HFFc6 (cell line): ENCODE results near the gene SF3B3. TPM values are rescaled to one million over a fixed set of nuclear protein-coding genes. Genes with fewer than 3 reads are reported as not detected.
A peak's percentile ranks its signal among the peaks of the same experiment; 100 is the strongest.

Experiments used
- DNase-seq: peaks from one replicate; pipeline ENCODE4 v3.0.0-alpha.2; 2018
- H3K27ac Mint-ChIP-seq: 2 replicates; pipeline ENCODE4 v1.8.0; 2020; ENCODE audit warnings: mild to moderate bottlenecking, mixed read lengths
- H3K27me3 Mint-ChIP-seq: 2 replicates; pipeline ENCODE4 v1.8.0; 2021; ENCODE audit warnings: mild to moderate bottlenecking, moderate library complexity, mixed read lengths; ENCODE audit not compliant: insufficient read depth
- H3K36me3 Mint-ChIP-seq: 2 replicates; pipeline ENCODE4 v1.8.0; 2021; ENCODE audit warnings: low read depth, mixed read lengths
- H3K4me1 Mint-ChIP-seq: 2 replicates; pipeline ENCODE4 v1.8.0; 2020; ENCODE audit warnings: low read depth, mixed read lengths
- H3K4me3 Mint-ChIP-seq: 2 replicates; pipeline ENCODE4 v1.8.0; 2020; ENCODE audit warnings: mild to moderate bottlenecking, moderate library complexity, mixed read lengths
- H3K9me3 Mint-ChIP-seq: 2 replicates; pipeline ENCODE4 v1.8.0; 2020; ENCODE audit warnings: mild to moderate bottlenecking, mixed read lengths
- total RNA-seq, 6 experiments: library from RNA; stranded (reverse); fragmentation: NEBNext Ultra II Directional; extraction: Animal tissue kit (Norgen Biotek cat#: 25700); gene quantifications; 2 replicates in 1 of 6; 3 replicates in 5 of 6; pipeline ENCODE4 v1.2.3, GENCODE V29; 2021
- TF ChIP-seq, protein P1 (sequence below): fragments of 200-600 bp; sonication (generic); IDR thresholded peaks from 2 replicates; pipeline ENCODE4 v1.5.0; 2021; ENCODE audit warnings: antibody characterized with exemption, mild to moderate bottlenecking

SF3B3 gene
- total RNA-seq, 6 experiments from 2014 or later: 289 to 358 (median 312) TPM

DNA sequence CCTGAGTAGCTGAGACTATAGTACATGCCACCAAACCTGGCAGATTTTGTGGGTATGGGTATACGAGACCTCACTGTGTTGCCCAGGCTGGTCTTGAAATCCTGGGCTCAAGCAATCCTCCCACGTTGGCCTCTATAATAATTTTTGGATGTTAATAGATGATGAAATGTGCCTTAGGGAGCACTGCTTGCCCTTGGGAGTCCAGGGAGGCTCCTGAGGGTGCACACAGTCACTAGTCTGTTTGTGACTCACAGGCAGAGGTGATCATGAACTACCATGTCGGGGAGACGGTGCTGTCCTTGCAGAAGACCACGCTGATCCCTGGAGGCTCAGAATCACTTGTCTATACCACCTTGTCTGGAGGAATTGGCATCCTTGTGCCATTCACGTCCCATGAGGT, 46.1 kb downstream of the SF3B3 start:
- no peaks in the 10 kb centered on the region for H3K9me3 Mint-ChIP-seq
- no peak overlapping the region for H3K27ac Mint-ChIP-seq
- no peaks in the 10 kb centered on the region; the same call in none of the 2 replicates for H3K27me3 Mint-ChIP-seq
- DNase-seq: no peak
- TF ChIP-seq, protein P1, sequence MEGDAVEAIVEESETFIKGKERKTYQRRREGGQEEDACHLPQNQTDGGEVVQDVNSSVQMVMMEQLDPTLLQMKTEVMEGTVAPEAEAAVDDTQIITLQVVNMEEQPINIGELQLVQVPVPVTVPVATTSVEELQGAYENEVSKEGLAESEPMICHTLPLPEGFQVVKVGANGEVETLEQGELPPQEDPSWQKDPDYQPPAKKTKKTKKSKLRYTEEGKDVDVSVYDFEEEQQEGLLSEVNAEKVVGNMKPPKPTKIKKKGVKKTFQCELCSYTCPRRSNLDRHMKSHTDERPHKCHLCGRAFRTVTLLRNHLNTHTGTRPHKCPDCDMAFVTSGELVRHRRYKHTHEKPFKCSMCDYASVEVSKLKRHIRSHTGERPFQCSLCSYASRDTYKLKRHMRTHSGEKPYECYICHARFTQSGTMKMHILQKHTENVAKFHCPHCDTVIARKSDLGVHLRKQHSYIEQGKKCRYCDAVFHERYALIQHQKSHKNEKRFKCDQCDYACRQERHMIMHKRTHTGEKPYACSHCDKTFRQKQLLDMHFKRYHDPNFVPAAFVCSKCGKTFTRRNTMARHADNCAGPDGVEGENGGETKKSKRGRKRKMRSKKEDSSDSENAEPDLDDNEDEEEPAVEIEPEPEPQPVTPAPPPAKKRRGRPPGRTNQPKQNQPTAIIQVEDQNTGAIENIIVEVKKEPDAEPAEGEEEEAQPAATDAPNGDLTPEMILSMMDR: no peak
- no peak overlapping the region for H3K4me3 Mint-ChIP-seq
- peaks cover 42% of the 10 kb centered on the region for H3K4me1 Mint-ChIP-seq
- H3K36me3 Mint-ChIP-seq: peaks cover 59% of the 10 kb centered on the region

DNA sequence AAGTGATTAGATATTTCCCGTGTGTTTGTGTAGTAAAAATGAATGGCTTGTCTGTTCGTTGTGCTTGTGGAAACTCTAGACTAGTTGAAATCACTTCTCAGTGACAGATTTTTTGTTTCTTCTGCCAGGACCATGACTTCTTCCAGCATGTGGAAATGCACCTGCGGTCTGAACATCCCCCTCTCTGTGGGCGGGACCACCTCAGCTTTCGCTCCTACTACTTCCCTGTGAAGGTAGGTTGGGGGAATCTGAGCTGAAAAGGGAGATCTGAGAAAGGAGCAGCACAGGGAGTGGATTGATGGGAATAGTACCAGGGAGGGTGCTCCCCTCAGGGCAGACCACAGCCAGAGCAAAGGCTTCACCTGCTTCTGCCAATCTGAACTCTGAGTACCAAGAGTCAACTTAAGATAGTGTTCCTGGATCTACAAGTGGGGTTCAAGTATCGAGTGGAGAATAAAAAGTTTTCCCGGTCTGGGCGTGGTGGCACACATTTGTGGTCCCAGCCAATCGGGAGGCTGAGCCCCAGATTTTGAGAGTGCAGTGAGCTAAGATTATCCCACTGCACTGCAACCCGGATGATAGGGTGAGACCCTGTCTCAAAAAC, 47.5 kb downstream of the SF3B3 start:
- no peaks in the 10 kb centered on the region for H3K9me3 Mint-ChIP-seq
- no peaks in the 10 kb centered on the region; the same call in 1 of the 2 replicates for H3K27me3 Mint-ChIP-seq
- H3K27ac Mint-ChIP-seq: peak overlapping the region; percentile 17; the same call in 1 of the 2 replicates
- H3K4me3 Mint-ChIP-seq: no peak overlapping the region
- no peak for DNase-seq
- TF ChIP-seq, protein P1: no peak
- H3K4me1 Mint-ChIP-seq: peaks cover 54% of the 10 kb centered on the region
- H3K36me3 Mint-ChIP-seq: peaks cover 53% of the 10 kb centered on the region

DNA sequence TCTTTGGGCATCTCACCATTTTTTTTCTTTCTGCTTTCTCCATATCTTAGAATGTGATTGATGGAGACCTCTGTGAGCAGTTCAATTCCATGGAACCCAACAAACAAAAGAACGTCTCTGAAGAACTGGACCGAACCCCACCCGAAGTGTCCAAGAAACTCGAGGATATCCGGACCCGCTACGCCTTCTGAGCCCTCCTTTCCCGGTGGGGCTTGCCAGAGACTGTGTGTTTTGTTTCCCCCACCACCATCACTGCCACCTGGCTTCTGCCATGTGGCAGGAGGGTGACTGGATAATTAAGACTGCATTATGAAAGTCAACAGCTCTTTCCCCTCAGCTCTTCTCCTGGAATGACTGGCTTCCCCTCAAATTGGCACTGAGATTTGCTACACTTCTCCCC, 48.0 kb downstream of the SF3B3 start:
- Mint-ChIP-seq H3K4me1 (peaks cover 60% of the 10 kb centered on the region), H3K27ac (peak overlapping the region; percentile 79), H3K4me3 (no peak overlapping the region), H3K27me3 (no peaks in the 10 kb centered on the region; the same call in 1 of the 2 replicates), H3K36me3 (peaks cover 52% of the 10 kb centered on the region), H3K9me3 (no peaks in the 10 kb centered on the region)
- no peak for DNase-seq
- TF ChIP-seq, protein P1: no peak

DNA sequence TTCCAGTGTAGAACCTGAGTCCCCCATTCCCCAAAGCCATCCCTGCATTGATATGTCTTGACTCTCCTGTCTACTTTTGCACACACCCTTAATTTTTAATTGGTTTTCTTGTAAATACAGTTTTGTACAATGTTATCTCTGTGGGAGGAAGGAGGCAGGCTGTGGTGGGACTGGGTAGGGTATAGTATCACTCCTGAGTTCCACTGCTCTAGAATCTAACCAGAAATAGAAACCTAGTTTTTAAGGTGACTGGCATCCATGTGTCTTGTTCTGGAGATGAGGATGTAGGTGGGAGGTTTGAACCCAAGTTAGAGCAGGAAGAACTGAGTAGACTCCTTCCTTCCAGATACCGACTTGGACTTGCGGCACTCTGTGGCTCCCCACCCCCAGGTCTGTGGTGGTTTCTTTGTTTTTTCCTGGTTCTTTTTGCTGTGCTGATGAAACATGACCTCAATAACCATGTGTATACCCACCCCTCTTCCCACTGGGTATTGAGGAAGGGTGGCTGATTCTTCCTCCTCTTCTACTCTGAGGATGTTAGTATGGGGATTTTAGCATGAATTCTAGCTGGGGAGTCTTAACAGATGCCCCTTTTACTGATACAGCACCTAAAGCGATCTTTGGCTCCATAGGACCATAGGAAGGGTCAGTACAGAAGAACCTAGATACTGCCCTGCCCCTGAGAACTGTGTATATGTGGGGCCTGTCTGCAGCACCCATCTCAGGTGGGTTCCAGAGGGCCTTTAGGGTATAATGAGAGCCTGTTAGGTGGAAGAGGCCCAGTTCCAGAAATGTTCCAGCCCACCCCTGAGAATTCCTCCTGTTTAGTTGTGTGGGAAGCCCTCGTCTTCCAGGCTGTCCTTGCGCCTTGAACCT, 48.7 kb downstream of the SF3B3 start:
- Mint-ChIP-seq H3K4me1 (peaks cover 66% of the 10 kb centered on the region), H3K4me3 (0 out of 2 replicates have a peak overlapping the region, but pooled peaks have one; percentile 46), H3K36me3 (peaks cover 45% of the 10 kb centered on the region), H3K9me3 (no peaks in the 10 kb centered on the region), H3K27me3 (peaks cover 3% of the 10 kb centered on the region), H3K27ac (peak overlapping the region; percentile 79)
- TF ChIP-seq, protein P1: no peak
- no peak for DNase-seq

DNA sequence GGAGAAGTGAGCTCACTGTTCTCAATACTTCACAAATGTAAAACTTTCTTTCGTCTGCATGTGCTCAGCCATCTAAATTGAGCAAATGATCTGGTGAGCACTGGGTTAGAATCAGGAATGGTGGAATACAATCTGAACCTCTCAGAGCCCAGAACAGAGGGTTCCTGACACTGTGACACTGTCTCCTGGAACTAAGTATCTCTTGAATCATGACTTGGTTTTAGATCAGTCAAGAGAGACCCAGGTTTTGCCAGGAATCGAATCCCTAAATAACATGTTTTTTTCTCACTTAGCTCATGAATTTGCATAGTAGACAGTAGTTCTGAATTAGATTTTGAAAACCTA, 49.3 kb downstream of the SF3B3 start:
- TF ChIP-seq, protein P1: no peak
- peak overlapping the region; percentile 46 for H3K4me3 Mint-ChIP-seq
- peaks cover 72% of the 10 kb centered on the region for H3K4me1 Mint-ChIP-seq
- DNase-seq: no peak
- H3K27ac Mint-ChIP-seq: peak overlapping the region; percentile 79
- no peaks in the 10 kb centered on the region for H3K9me3 Mint-ChIP-seq
- peaks cover 3% of the 10 kb centered on the region for H3K27me3 Mint-ChIP-seq
- peaks cover 42% of the 10 kb centered on the region for H3K36me3 Mint-ChIP-seq
